PC-9 (cell line): ENCODE data around the gene LMCD1. TPM values are rescaled to one million over a fixed set of nuclear protein-coding genes. Genes with fewer than 3 reads are reported as not detected.

Experiments used
- BruUV-seq: library from RNA; stranded (reverse); fragments of 400-500 nt; replicated peaks from 2 replicates; lab custom pipeline; 2021; lab: Mats Ljungman, UMichigan
- CTCF ChIA-PET: fragments of 300-600 bp; sonication (Branson Sonifier 250); formaldehyde crosslinking; loops from one replicate; lab custom pipeline; 2022; ENCODE audit warnings: antibody characterized with exemption; lab: Charles Lee
- POLR2A ChIA-PET: fragments of 300-600 bp; sonication (Branson Sonifier 250); formaldehyde crosslinking; loops from one replicate; lab custom pipeline; 2022; ENCODE audit warnings: antibody characterized with exemption; ENCODE audit not compliant: unreplicated experiment; lab: Charles Lee
- DNase-seq, 2 experiments: peaks; one replicate each; pipeline versions ENCODE4 v3.0.0 to v3.0.0-alpha.2; 2015 to 2022; ENCODE audit warnings: mixed read lengths in 1 of 2
- H2AFZ ChIP-seq: fragments of 200-600 bp; sonication (generic); 2 replicates; pipeline ENCODE4 v1.8.1; 2017; ENCODE audit warnings: antibody characterized with exemption
- H3F3A ChIP-seq: fragments of 200-600 bp; sonication (generic); 2 replicates; pipeline ENCODE4 v1.8.1; 2017; ENCODE audit warnings: antibody characterized with exemption, mild to moderate bottlenecking, low read depth; ENCODE audit not compliant: insufficient read depth
- H3K27ac ChIP-seq: fragments of 200-600 bp; sonication (generic); 2 replicates; pipeline ENCODE4 v1.6.1; 2016; ENCODE audit warnings: mixed run types
- H3K27me3 ChIP-seq: fragments of 200-600 bp; sonication (generic); 2 replicates; pipeline ENCODE4 v1.6.1; 2016; ENCODE audit warnings: low read depth, mixed run types; ENCODE audit not compliant: insufficient read depth
- H3K36me3 ChIP-seq: fragments of 200-600 bp; sonication (generic); 2 replicates; pipeline ENCODE4 v1.6.1; 2016; ENCODE audit warnings: low read depth, mixed run types
- H3K4me1 ChIP-seq: fragments of 200-600 bp; sonication (generic); replicated peaks from 2 replicates; pipeline ENCODE4 v1.6.1; 2016; ENCODE audit warnings: mixed run types; ENCODE audit not compliant: insufficient read depth
- H3K4me2 ChIP-seq: fragments of 200-600 bp; sonication (generic); 2 replicates; pipeline ENCODE4 v1.6.1; 2017; ENCODE audit warnings: mixed run types
- H3K4me3 ChIP-seq: fragments of 200-600 bp; sonication (generic); 2 replicates; pipeline ENCODE4 v1.6.1; 2016; ENCODE audit warnings: mixed run types
- H3K79me2 ChIP-seq: fragments of 200-600 bp; sonication (generic); 2 replicates; pipeline ENCODE4 v1.6.1; 2017; ENCODE audit warnings: low read depth, mixed run types
- H3K9me2 ChIP-seq: fragments of 200-600 bp; sonication (generic); 2 replicates; pipeline ENCODE4 v1.8.1; 2017; ENCODE audit warnings: mild to moderate bottlenecking; ENCODE audit not compliant: insufficient read depth
- H3K9me3 ChIP-seq: fragments of 200-600 bp; sonication (generic); 2 replicates; pipeline ENCODE4 v1.8.1; 2016; ENCODE audit warnings: low read depth; ENCODE audit not compliant: insufficient read depth
- H4K20me1 ChIP-seq: fragments of 200-600 bp; sonication (generic); 2 replicates; pipeline ENCODE4 v1.8.1; 2017; ENCODE audit not compliant: insufficient read depth
- CTCF ChIP-seq: fragments of 200-600 bp; sonication (generic); conservative IDR thresholded peaks from 2 replicates; pipeline ENCODE4 v1.6.1; 2017; ENCODE audit warnings: mixed run types, antibody characterized with exemption, mild to moderate bottlenecking, moderate library complexity
- EZH2 ChIP-seq: fragments of 200-600 bp; sonication (generic); IDR thresholded peaks from 2 replicates; pipeline ENCODE4 v1.8.0; 2017; ENCODE audit warnings: antibody characterized with exemption, low read depth
- intact Hi-C: fragments of 100-400 bp; cut with micrococcal nuclease; formaldehyde crosslinking; loops from one replicate; pipeline ENCODE4 v1.10.0; 2022; ENCODE audit not compliant: unreplicated experiment
- total RNA-seq: library from RNA; stranded (reverse); gene quantifications from 2 replicates; pipeline ENCODE4 v1.2.3, GENCODE V29; 2021

LMCD1 gene
- total RNA-seq, 1 experiment from 2014 or later = 10.3 TPM

GRCh38 chr3:8491271-8492144 lies 10.1 kb upstream of the LMCD1 start:
- no peaks in the 10 kb centered on the region for H3K79me2 ChIP-seq
- intact Hi-C loops = no loop called here
- H3K36me3 ChIP-seq = no peaks in the 10 kb centered on the region
- no peak overlapping the region for H3K27ac ChIP-seq
- no peak for DNase-seq
- no peak overlapping the region for H3K4me2 ChIP-seq
- no peaks in the 10 kb centered on the region for H3K9me2 ChIP-seq
- H3K4me3 ChIP-seq = no peak overlapping the region
- no peaks in the 10 kb centered on the region; the same call in 1 of the 2 replicates for H3F3A ChIP-seq
- CTCF ChIA-PET = no interaction called here
- H3K4me1 ChIP-seq = peaks cover 16% of the 10 kb centered on the region
- no peaks in the 10 kb centered on the region for H3K9me3 ChIP-seq
- POLR2A ChIA-PET = no interaction called here
- no peaks in the 10 kb centered on the region for H3K27me3 ChIP-seq
- H4K20me1 ChIP-seq = no peaks in the 10 kb centered on the region
- TF ChIP-seq EZH2 = no peak
- TF ChIP-seq CTCF = no peak
- no peak overlapping the region for H2AFZ ChIP-seq
- no TSS peak for BruUV-seq

GRCh38 chr3:8492744-8493511 lies 8.7 kb upstream of the LMCD1 start:
- H3K4me2 ChIP-seq = peak overlapping the region; percentile 52
- H3K9me3 ChIP-seq = no peaks in the 10 kb centered on the region
- H3K27ac ChIP-seq = peak overlapping the region; percentile 64
- intact Hi-C loops = no loop called here
- BruUV-seq = TSS peak; percentile 38
- H3K4me3 ChIP-seq = no peak overlapping the region
- DNase-seq = peak in 1 of 2 experiments; percentile 69
- H3K4me1 ChIP-seq = peaks cover 29% of the 10 kb centered on the region
- CTCF ChIA-PET = no interaction called here
- H3K36me3 ChIP-seq = no peaks in the 10 kb centered on the region
- H3K9me2 ChIP-seq = no peaks in the 10 kb centered on the region
- H3K27me3 ChIP-seq = no peaks in the 10 kb centered on the region
- POLR2A ChIA-PET = interaction anchor here (0.7 kb wide), 1 partner anchor 1257 kb away, joined by 8 read pairs; the partner anchor contains the start of gene OGG1
- no peak for TF ChIP-seq EZH2
- TF ChIP-seq CTCF = no peak
- H2AFZ ChIP-seq = 0 out of 2 replicates have a peak overlapping the region, but pooled peaks have one; percentile 11
- H3K79me2 ChIP-seq = no peaks in the 10 kb centered on the region
- H4K20me1 ChIP-seq = no peaks in the 10 kb centered on the region
- no peaks in the 10 kb centered on the region; the same call in 1 of the 2 replicates for H3F3A ChIP-seq

GRCh38 chr3:8493744-8494143 lies 7.9 kb upstream of the LMCD1 start:
- intact Hi-C loops = no loop called here

More at GRCh38 chr3:8493744-8494143, 7.9 kb upstream of the LMCD1 start:
- BruUV-seq = no TSS peak
- H3K4me2 ChIP-seq = peak overlapping the region; percentile 52
- no peaks in the 10 kb centered on the region for H3K36me3 ChIP-seq
- no peaks in the 10 kb centered on the region for H4K20me1 ChIP-seq
- H3K79me2 ChIP-seq = no peaks in the 10 kb centered on the region
- no peak for DNase-seq
- no peaks in the 10 kb centered on the region for H3K9me3 ChIP-seq
- no peak overlapping the region for H2AFZ ChIP-seq
- H3K9me2 ChIP-seq = no peaks in the 10 kb centered on the region
- no peak overlapping the region for H3K4me3 ChIP-seq
- peak overlapping the region; percentile 64 for H3K27ac ChIP-seq
- H3K27me3 ChIP-seq = no peaks in the 10 kb centered on the region
- POLR2A ChIA-PET = no interaction called here
- TF ChIP-seq EZH2 (no peak), CTCF (no peak)
- H3K4me1 ChIP-seq = peaks cover 37% of the 10 kb centered on the region
- peaks cover 5% of the 10 kb centered on the region; the same call in 1 of the 2 replicates for H3F3A ChIP-seq
- CTCF ChIA-PET = no interaction called here
